ENCODE data around the gene EPHX1. TPM values are rescaled to one million over a fixed set of nuclear protein-coding genes. Genes with fewer than 3 reads are reported as not detected.

Gene EPHX1
- total RNA-seq, 4 donors from 2014 or later: 59.0 to 136 (median 85.6) TPM

DNA sequence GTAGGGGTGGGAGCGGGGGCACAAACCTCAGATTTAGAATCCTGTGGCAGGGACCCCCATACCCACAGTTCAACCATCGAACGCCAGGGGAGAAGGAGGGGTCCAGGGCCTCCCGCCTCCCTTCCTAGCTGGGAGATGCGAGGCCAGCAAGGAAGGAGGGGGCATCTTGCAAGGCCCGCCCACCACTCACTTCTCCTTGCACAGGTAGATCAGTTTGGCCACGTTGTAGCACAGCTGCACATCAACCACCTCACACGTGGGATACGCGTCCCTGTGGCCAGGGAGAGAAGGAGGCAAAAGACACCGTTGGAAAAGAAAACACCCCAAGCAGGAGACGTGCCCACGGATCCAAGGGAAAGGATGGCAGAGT is 52.6 kb downstream of the EPHX1 start:
- 93% methylated on average over 13 of the region's 13 CpGs for WGBS
- intact Hi-C loops (cut with DNase I): no loop called here
- Histone ChIP-seq H3K27ac (replicated peaks in 1 of 4) (peak overlapping the region; percentile 52 to 78 (median 66)), H3K27me3 (no peaks in the 10 kb centered on the region), H3K4me3 (no peak overlapping the region), H3K9me3 (no peaks in the 10 kb centered on the region), H3K4me1 (peaks cover 0 to 34% (median 27%) of the 10 kb centered on the region in 4 donors), H3K36me3 (peaks cover 31 to 97% (median 82%) of the 10 kb centered on the region in 4 donors)
- TF ChIP-seq POLR2AphosphoS5 (IDR thresholded peaks at IDR 0.05) (no peak), POLR2A (IDR thresholded peaks at IDR 0.05; ENCODE audit: low read depth) (no peak), EP300 (IDR thresholded peaks at IDR 0.05) (no peak)
- TF ChIP-seq, protein P1, sequence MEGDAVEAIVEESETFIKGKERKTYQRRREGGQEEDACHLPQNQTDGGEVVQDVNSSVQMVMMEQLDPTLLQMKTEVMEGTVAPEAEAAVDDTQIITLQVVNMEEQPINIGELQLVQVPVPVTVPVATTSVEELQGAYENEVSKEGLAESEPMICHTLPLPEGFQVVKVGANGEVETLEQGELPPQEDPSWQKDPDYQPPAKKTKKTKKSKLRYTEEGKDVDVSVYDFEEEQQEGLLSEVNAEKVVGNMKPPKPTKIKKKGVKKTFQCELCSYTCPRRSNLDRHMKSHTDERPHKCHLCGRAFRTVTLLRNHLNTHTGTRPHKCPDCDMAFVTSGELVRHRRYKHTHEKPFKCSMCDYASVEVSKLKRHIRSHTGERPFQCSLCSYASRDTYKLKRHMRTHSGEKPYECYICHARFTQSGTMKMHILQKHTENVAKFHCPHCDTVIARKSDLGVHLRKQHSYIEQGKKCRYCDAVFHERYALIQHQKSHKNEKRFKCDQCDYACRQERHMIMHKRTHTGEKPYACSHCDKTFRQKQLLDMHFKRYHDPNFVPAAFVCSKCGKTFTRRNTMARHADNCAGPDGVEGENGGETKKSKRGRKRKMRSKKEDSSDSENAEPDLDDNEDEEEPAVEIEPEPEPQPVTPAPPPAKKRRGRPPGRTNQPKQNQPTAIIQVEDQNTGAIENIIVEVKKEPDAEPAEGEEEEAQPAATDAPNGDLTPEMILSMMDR (IDR thresholded peaks at IDR 0.05): no peak
- no peak for DNase-seq (ENCODE audit: extremely low spot score)

DNA sequence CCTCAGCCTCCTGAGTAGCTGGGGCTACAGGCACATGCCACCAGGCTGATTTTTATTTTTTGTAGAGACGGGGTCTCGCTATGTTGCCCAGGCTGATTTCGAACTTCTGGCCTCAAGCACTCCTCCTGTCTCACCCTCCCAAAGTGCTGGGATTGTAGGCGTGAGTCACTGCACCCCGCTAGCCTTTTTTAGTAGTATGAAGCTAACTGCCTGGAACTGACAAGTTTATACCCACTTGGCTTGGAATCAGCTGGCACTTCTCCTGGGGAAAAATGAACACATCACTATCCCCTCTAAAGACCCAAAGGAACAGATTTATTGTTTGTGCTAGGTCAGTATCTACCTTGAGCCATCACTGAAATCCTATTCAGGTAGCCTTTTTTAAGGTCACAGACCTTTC is 53.2 kb downstream of the EPHX1 start:
- DNase-seq (ENCODE audit: extremely low spot score): no peak

DNA sequence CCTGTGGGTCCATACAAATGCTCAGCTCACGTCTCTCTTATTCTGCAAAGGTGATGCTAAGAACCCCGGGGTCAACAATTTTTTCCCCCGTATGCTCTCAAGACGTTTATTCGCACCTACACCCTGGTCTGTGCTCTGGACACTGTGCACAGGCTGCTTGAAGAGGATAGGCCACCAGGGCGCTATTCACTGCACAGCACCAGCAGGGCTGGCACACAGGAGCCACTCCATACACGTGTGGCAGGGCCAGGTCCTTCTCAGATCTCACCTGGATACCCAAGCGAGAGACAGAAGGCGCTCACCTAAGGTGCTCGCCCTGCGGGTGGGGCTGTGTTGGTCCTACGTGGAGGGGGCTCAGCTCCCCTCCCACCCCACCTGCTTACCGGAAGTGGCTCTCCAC is 55.6 kb downstream of the EPHX1 start:
- intact Hi-C loops (cut with DNase I): no loop called here

More for the DNA sequence above, 53.2 kb downstream of the EPHX1 start:
- H3K36me3 ChIP-seq: peaks cover 37 to 98% (median 85%) of the 10 kb centered on the region in 4 donors
- TF ChIP-seq POLR2AphosphoS5 (IDR thresholded peaks at IDR 0.05): peak in 1 of 2 donors; percentile 43
- TF ChIP-seq EP300 (IDR thresholded peaks at IDR 0.05): no peak
- peak overlapping the region; percentile 52 to 78 (median 66) for H3K27ac ChIP-seq (replicated peaks in 1 of 4)
- H3K4me3 ChIP-seq: no peak overlapping the region
- no peaks in the 10 kb centered on the region for H3K27me3 ChIP-seq
- H3K9me3 ChIP-seq: no peaks in the 10 kb centered on the region
- 52% methylated on average over 5 of the region's 5 CpGs for WGBS
- intact Hi-C loops (cut with DNase I): no loop called here
- peaks cover 0 to 34% (median 27%) of the 10 kb centered on the region in 4 donors for H3K4me1 ChIP-seq

DNA sequence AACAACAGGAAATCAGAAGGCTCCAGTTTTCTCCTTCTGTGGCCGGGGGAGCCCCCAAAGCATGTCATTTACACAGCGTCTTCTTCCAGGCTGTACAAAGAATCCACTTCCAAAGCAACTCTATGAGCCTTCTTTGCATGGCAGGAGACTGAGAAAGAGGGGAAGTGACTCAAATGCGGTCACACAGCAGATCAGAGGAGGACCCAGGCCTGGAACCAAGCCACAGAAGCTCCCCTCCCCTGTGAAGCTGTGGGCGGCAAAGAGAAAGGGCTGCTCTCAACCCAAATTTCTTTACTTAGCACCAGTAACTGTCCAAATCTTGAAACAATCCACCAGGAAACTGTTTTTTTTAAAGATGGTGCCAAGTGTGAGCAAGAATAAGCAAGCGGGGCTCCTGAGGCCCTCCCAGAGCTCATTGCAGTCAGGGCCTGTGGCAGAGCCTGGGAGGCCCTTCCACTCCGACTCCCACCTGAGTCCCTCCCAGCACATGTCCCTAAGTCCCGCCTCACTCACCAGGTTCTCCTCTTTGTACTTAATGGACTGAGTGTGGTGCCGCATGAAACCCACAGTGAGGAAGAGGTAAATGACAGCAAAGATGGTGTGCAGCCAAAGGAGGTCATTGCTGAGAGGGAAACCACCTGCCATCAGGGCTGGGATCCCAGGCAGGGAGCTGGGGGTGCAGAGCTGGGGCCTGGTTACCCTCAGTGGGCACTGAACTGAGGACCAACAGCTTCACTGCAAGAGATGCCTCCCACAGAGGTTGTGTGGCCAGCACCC is 56.3 kb downstream of the EPHX1 start:
- 65% methylated on average over 8 of the region's 8 CpGs for WGBS
- TF ChIP-seq POLR2A (IDR thresholded peaks at IDR 0.05; ENCODE audit: low read depth): no peak
- TF ChIP-seq, protein P1 (IDR thresholded peaks at IDR 0.05): no peak
- H3K27me3 ChIP-seq: no peaks in the 10 kb centered on the region
- no peak for DNase-seq (ENCODE audit: extremely low spot score)
- H3K4me3 ChIP-seq: no peak overlapping the region
- peaks cover 0 to 40% (median 33%) of the 10 kb centered on the region in 4 donors for H3K4me1 ChIP-seq
- H3K9me3 ChIP-seq: no peaks in the 10 kb centered on the region
- intact Hi-C loops (cut with DNase I): no loop called here
- H3K36me3 ChIP-seq: peaks cover 28 to 100% (median 82%) of the 10 kb centered on the region in 4 donors
- peak overlapping the region in 2 of 4 donors; percentile 39 to 51 for H3K27ac ChIP-seq (replicated peaks in 1 of 4)

More for the DNA sequence above, 55.6 kb downstream of the EPHX1 start:
- Histone ChIP-seq H3K9me3 (no peaks in the 10 kb centered on the region), H3K27ac (replicated peaks in 1 of 4) (peak overlapping the region in 1 of 4 donors; percentile 51), H3K27me3 (no peaks in the 10 kb centered on the region), H3K4me1 (peaks cover 0 to 34% (median 27%) of the 10 kb centered on the region in 4 donors), H3K36me3 (peaks cover 35 to 100% (median 85%) of the 10 kb centered on the region in 4 donors), H3K4me3 (no peak overlapping the region)
- no peak for DNase-seq (ENCODE audit: extremely low spot score)
- 83% methylated on average over 6 of the region's 13 CpGs for WGBS
- TF ChIP-seq, protein P1 (IDR thresholded peaks at IDR 0.05): no peak
- TF ChIP-seq POLR2AphosphoS5 (IDR thresholded peaks at IDR 0.05): no peak
- no peak for TF ChIP-seq POLR2A (IDR thresholded peaks at IDR 0.05; ENCODE audit: low read depth)
- no peak for TF ChIP-seq EP300 (IDR thresholded peaks at IDR 0.05)

DNA sequence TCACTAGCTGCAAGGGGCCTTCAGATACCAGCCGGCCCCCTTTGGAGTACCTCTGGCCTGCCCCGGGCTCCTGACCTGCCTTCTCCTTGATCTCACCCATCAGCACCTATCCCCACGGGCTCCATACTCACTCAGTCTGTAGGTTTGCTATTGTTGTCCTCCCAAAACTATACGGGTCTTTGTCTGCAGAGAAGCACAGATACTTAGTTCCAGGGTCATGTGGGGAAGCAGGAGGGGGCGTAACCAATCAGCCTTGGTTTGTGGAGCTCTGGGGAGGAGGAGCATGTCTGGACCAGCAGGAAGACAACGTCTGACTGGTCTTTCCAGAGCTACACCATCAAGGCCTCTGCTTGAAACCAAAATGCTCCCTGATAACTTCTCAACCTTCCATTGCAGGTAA is 57.1 kb downstream of the EPHX1 start:
- Histone ChIP-seq H3K27ac (replicated peaks in 1 of 4) (no peak overlapping the region), H3K27me3 (no peaks in the 10 kb centered on the region), H3K36me3 (peaks cover 20 to 100% (median 78%) of the 10 kb centered on the region in 4 donors), H3K4me1 (peaks cover 0 to 47% (median 38%) of the 10 kb centered on the region in 4 donors), H3K9me3 (no peaks in the 10 kb centered on the region), H3K4me3 (no peak overlapping the region)
- WGBS: 74% methylated on average over 6 of the region's 6 CpGs
- intact Hi-C loops (cut with DNase I): no loop called here
- no peak for DNase-seq (ENCODE audit: extremely low spot score)
- TF ChIP-seq EP300 (IDR thresholded peaks at IDR 0.05): no peak
- TF ChIP-seq POLR2A (IDR thresholded peaks at IDR 0.05; ENCODE audit: low read depth): no peak
- TF ChIP-seq POLR2AphosphoS5 (IDR thresholded peaks at IDR 0.05): no peak
- TF ChIP-seq, protein P1 (IDR thresholded peaks at IDR 0.05): no peak
